H1 (cell line): ENCODE measurements around the gene UROC1. TPM values are rescaled to one million over a fixed set of nuclear protein-coding genes. Genes with fewer than 3 reads are reported as not detected.

Experiments
- CTCF ChIA-PET: fragments of 300-600 bp; sonication (Branson Sonifier 250); formaldehyde crosslinking; loops from one replicate; lab custom pipeline; 2021; ENCODE audit not compliant: partially characterized antibody; lab: Charles Lee
- POLR2A ChIA-PET: fragments of 300-600 bp; sonication (Branson Sonifier 250); formaldehyde crosslinking; loops from one replicate; lab custom pipeline; 2021; ENCODE audit warnings: inconsistent platforms; ENCODE audit not compliant: partially characterized antibody; lab: Charles Lee
- DNase-seq, 2 experiments: peaks; one replicate each; pipeline versions ENCODE4 v3.0.0 to v3.0.0-alpha.2; 2010 to 2022; ENCODE audit warnings: low spot score in 2 of 2, low read depth in 1 of 2, mixed read lengths in 1 of 2
- FAIRE-seq: peaks from 2 replicates; lab custom pipeline; 2011; peaks lifted over from hg19 to GRCh38; lab: Jason Lieb, UNC
- H2AFZ ChIP-seq: 2 replicates; pipeline ENCODE4 v1.8.1; 2012; ENCODE audit warnings: low read length, inconsistent platforms
- H2AK5ac ChIP-seq: 2 replicates; pipeline ENCODE4 v1.6.1; 2013; ENCODE audit warnings: low read depth, low read length
- H2BK120ac ChIP-seq: replicated peaks from 2 replicates; pipeline ENCODE3; 2013; ENCODE audit warnings: low read depth, low read length, inconsistent platforms
- H2BK12ac ChIP-seq: 2 replicates; pipeline ENCODE4 v1.6.1; 2013; ENCODE audit warnings: low read depth, low read length
- H2BK15ac ChIP-seq: 2 replicates; pipeline ENCODE4 v1.6.1; 2013; ENCODE audit warnings: low read length
- H2BK20ac ChIP-seq: 2 replicates; pipeline ENCODE4 v1.6.1; 2013; ENCODE audit warnings: low read length
- H2BK5ac ChIP-seq: 2 replicates; pipeline ENCODE4 v1.6.1; 2013; ENCODE audit warnings: low read depth, low read length
- H3K14ac ChIP-seq: 2 replicates; pipeline ENCODE4 v1.6.1; 2013; ENCODE audit warnings: inconsistent platforms; ENCODE audit not compliant: insufficient read length
- H3K18ac ChIP-seq: 2 replicates; pipeline ENCODE4 v1.6.1; 2013; ENCODE audit warnings: low read length; ENCODE audit errors: extremely low read depth
- H3K23ac ChIP-seq: 2 replicates; pipeline ENCODE4 v1.6.1; 2013; ENCODE audit warnings: inconsistent platforms; ENCODE audit not compliant: insufficient read length
- H3K23me2 ChIP-seq: 2 replicates; pipeline ENCODE4 v1.6.1; 2013; ENCODE audit warnings: low read depth, low read length
- H3K27ac ChIP-seq: 2 replicates; pipeline ENCODE4 v1.6.1; 2011; ENCODE audit warnings: low read depth, low read length, inconsistent platforms
- H3K27me3 ChIP-seq, 4 experiments: replicated peaks in 1 of 4; 1 replicate in 1 of 4; 2 replicates in 3 of 4; pipeline versions ENCODE4 v1.6.1 to v1.8.1; 2011 to 2013; ENCODE audit warnings: low read length in 3 of 4, mild to moderate bottlenecking in 3 of 4, inconsistent platforms in 2 of 4, mixed read lengths in 2 of 4, moderate library complexity in 1 of 4; ENCODE audit not compliant: control insufficient read depth in 3 of 4, insufficient read depth in 3 of 4; ENCODE audit errors: extremely low read depth in 1 of 4
- H3K36me3 ChIP-seq, 4 experiments: 2 replicates each; pipeline versions ENCODE4 v1.6.1 to v1.8.1; 2011 to 2013; ENCODE audit warnings: mild to moderate bottlenecking in 4 of 4, low read length in 3 of 4, moderate library complexity in 2 of 4, control low read depth in 1 of 4, inconsistent platforms in 1 of 4; ENCODE audit not compliant: insufficient read depth in 4 of 4, control insufficient read depth in 2 of 4
- H3K4ac ChIP-seq: replicated peaks from 2 replicates; pipeline ENCODE3; 2013; ENCODE audit warnings: low read length, low read depth, mixed read lengths, inconsistent platforms; ENCODE audit not compliant: insufficient read length
- H3K4me1 ChIP-seq, 4 experiments: replicated peaks in 1 of 4; 1 replicate in 1 of 4; 2 replicates in 3 of 4; pipeline versions ENCODE4 v1.6.1 to v1.8.1; 2011 to 2013; ENCODE audit warnings: low read length in 3 of 4, inconsistent platforms in 2 of 4, mixed read lengths in 1 of 4; ENCODE audit not compliant: insufficient read depth in 4 of 4, control insufficient read depth in 3 of 4
- H3K4me2 ChIP-seq, 2 experiments: 2 replicates each; pipeline versions ENCODE4 v1.6.1 to v1.8.1; 2011 to 2013; ENCODE audit warnings: low read depth in 2 of 2, low read length in 2 of 2, control low read depth in 1 of 2, inconsistent platforms in 1 of 2, mild to moderate bottlenecking in 1 of 2; ENCODE audit not compliant: insufficient read depth in 1 of 2
- H3K4me3 ChIP-seq, 4 experiments: fragments of 200-600, 300-600 bp in 1 of 4; sonication (generic), shearing (Covaris generic), sonication (Bioruptor Twin) in 1 of 4; 2 replicates each; pipeline versions ENCODE4 v1.5.1 to v1.8.1; 2011 to 2016; ENCODE audit warnings: low read length in 4 of 4, low read depth in 3 of 4, control low read depth in 2 of 4, inconsistent platforms in 2 of 4, mild to moderate bottlenecking in 2 of 4, mixed read lengths in 1 of 4, moderate library complexity in 1 of 4; ENCODE audit not compliant: insufficient read depth in 2 of 4; ENCODE audit errors: extremely low read depth in 1 of 4
- H3K56ac ChIP-seq: replicated peaks from 2 replicates; pipeline ENCODE3; 2013; ENCODE audit warnings: low read depth, mild to moderate bottlenecking, mixed read lengths, low read length, inconsistent platforms; ENCODE audit not compliant: insufficient read length
- H3K79me1 ChIP-seq: 2 replicates; pipeline ENCODE4 v1.6.1; 2013; ENCODE audit warnings: low read depth, low read length, control low read depth
- H3K79me2 ChIP-seq, 2 experiments: 2 replicates each; pipeline versions ENCODE4 v1.6.1 to v1.8.1; 2012 to 2013; ENCODE audit warnings: low read length in 2 of 2, mild to moderate bottlenecking in 2 of 2, inconsistent platforms in 1 of 2; ENCODE audit not compliant: insufficient read depth in 2 of 2, control insufficient read depth in 1 of 2
- H3K9ac ChIP-seq, 4 experiments: replicated peaks in 1 of 4; 1 replicate in 1 of 4; 2 replicates in 3 of 4; pipeline versions ENCODE4 v1.6.1 to v1.8.1; 2011 to 2013; ENCODE audit warnings: low read depth in 3 of 4, low read length in 3 of 4, control low read depth in 2 of 4, mild to moderate bottlenecking in 2 of 4, moderate library complexity in 2 of 4, inconsistent platforms in 1 of 4; ENCODE audit errors: extremely low read depth in 1 of 4
- H3K9me3 ChIP-seq, 2 experiments: 2 replicates each; pipeline versions ENCODE4 v1.6.1 to v1.8.1; 2012 to 2013; ENCODE audit warnings: mild to moderate bottlenecking in 2 of 2, moderate library complexity in 2 of 2, control low read depth in 1 of 2, inconsistent platforms in 1 of 2, low read depth in 1 of 2, low read length in 1 of 2, mixed read lengths in 1 of 2; ENCODE audit not compliant: insufficient read depth in 2 of 2
- H4K20me1 ChIP-seq, 2 experiments: replicated peaks in 1 of 2; 2 replicates each; pipeline versions ENCODE3 to v1.8.1; 2011 to 2013; ENCODE audit warnings: inconsistent platforms in 2 of 2, low read length in 2 of 2, mild to moderate bottlenecking in 1 of 2; ENCODE audit not compliant: insufficient read depth in 2 of 2, control insufficient read depth in 1 of 2
- H4K5ac ChIP-seq: 2 replicates; pipeline ENCODE4 v1.6.1; 2013; ENCODE audit warnings: low read length, low read depth, mixed read lengths, inconsistent platforms; ENCODE audit not compliant: insufficient read length
- H4K8ac ChIP-seq: 2 replicates; pipeline ENCODE4 v1.8.0; 2013; ENCODE audit warnings: mild to moderate bottlenecking, moderate library complexity, low read length, inconsistent platforms; ENCODE audit not compliant: insufficient read depth; ENCODE audit errors: extremely low read depth
- H4K91ac ChIP-seq: replicated peaks from 2 replicates; pipeline ENCODE3; 2013; ENCODE audit warnings: low read length, mixed read lengths, inconsistent platforms; ENCODE audit not compliant: insufficient read length
- WGBS, 2 experiments: shearing (Covaris generic) in 1 of 2; methylation state at CpG; one replicate each; pipeline versions ENCODE4 v1.1.6 to v1.1.7; 2013 to 2015; ENCODE audit warnings: low lambda C conversion rate in 2 of 2, mixed read lengths in 2 of 2, inconsistent platforms in 1 of 2, low coverage in 1 of 2, missing lambda C conversion rate in 1 of 2; ENCODE audit not compliant: insufficient replicate concordance in 2 of 2, insufficient coverage in 1 of 2, insufficient read length in 1 of 2; ENCODE audit errors: extremely low coverage in 1 of 2, missing lambda C conversion rate in 1 of 2; 5-methylcytosine and 5-hydroxymethylcytosine counted together
- polyA plus RNA-seq, 7 experiments: library from polyadenylated mRNA; depleted of rRNA in 3 of 7; stranded (reverse) in 5 of 7; unstranded in 2 of 7; fragments of >200 nt in 5 of 7; fragments of 200-250 nt in 2 of 7; gene quantifications; 1 replicate in 5 of 7; 2 replicates in 1 of 7; 4 replicates in 1 of 7; pipeline versions ENCODE4 v1.2.1 to v1.2.3, GENCODE V29; 2011 to 2013; ENCODE audit warnings: missing spikeins in 2 of 7, mixed read lengths in 2 of 7
- total RNA-seq: library from RNA; stranded (reverse); fragmentation: NEBNext Ultra II Directional; extraction: Animal tissue kit (Norgen Biotek cat#: 25700); gene quantifications from 2 replicates; pipeline ENCODE4 v1.2.1, GENCODE V29; 2021
- TF ChIP-seq, protein P1 (sequence below), 3 experiments: IDR thresholded peaks; 1 replicate in 2 of 3; 2 replicates in 1 of 3; pipeline versions ENCODE4 v1.5.1 to v1.6.1; 2011; ENCODE audit warnings: low read length in 3 of 3, mild to moderate bottlenecking in 3 of 3, inconsistent platforms in 2 of 3, low read depth in 1 of 3, moderate library complexity in 1 of 3; ENCODE audit not compliant: insufficient read depth in 1 of 3; ENCODE audit errors: control extremely low read depth in 1 of 3

Gene UROC1
- total and polyA plus RNA-seq, 2 of the 8 experiments (the other 6 are each of a cell fraction or from before 2014, with no cell fraction given) = 0.03 TPM; not detected in 1

DNA sequence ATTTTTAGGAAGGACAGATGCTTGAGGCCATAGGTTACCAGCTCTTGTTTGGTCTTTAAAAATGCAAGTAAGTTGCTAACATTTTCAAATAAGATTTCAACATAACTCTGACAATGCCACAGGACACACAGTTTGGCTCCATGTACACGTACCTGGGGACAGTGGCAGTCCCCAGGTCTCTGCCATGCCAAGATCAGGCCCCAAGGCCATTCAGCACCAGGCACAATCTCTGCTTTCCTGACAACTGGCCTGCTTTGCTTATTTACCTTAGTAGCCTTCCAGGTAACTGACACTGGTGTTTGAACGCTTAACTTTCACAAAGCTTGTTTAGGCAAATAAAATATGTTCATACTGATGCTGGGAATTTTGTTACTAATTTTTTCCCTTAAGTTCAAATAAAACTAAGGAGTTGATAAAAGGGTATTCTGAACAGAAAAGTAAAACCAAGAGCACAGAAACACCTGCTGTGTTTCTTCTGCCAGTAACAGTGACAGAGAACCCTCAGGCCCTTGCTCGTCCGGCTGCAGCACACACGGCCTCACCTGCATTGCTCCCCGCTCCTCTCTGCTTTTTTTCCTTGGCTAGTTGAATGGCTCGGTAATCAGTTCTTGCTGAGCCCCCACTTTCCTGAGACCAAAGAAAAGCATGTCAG is 58.3 kb downstream of the UROC1 start:
- FAIRE-seq = no peak
- H2BK20ac ChIP-seq = no peak overlapping the region
- H3K14ac ChIP-seq = no peak overlapping the region
- no peak overlapping the region for H3K23ac ChIP-seq
- CTCF ChIA-PET = interaction anchor here (1.1 kb wide), 1 partner anchor 18 kb away, joined by 3 read pairs; no protein-coding TSS in a partner anchor
- no peak overlapping the region for H4K91ac ChIP-seq
- no peak overlapping the region for H2AFZ ChIP-seq
- peaks cover 12 to 68% (median 34%) of the 10 kb centered on the region in 4 experiments; a peak in 6 of 8 replicates for H3K36me3 ChIP-seq
- H2BK5ac ChIP-seq = no peak overlapping the region
- no peak overlapping the region for H2BK15ac ChIP-seq
- no peak overlapping the region for H2BK120ac ChIP-seq
- no peak overlapping the region for H3K27ac ChIP-seq
- H3K9me3 ChIP-seq = no peaks in the 10 kb centered on the region
- no peak for DNase-seq
- H3K4me1 ChIP-seq = no peaks in the 10 kb centered on the region
- H3K4ac ChIP-seq = no peak overlapping the region
- H3K23me2 ChIP-seq = no peaks in the 10 kb centered on the region
- H4K8ac ChIP-seq = no peak overlapping the region
- POLR2A ChIA-PET = interaction anchor here (0.9 to 1.0 kb wide), 2 partner anchors 8 to 9 kb away, joined by 3 to 4 read pairs; no protein-coding TSS in a partner anchor
- no peak overlapping the region for H3K56ac ChIP-seq
- no peaks in the 10 kb centered on the region; a peak in 2 of 4 replicates for H3K79me2 ChIP-seq
- no peak overlapping the region for H2BK12ac ChIP-seq
- no peak overlapping the region for H3K18ac ChIP-seq
- H3K79me1 ChIP-seq = peaks cover 6% of the 10 kb centered on the region; the same call in 1 of the 2 replicates
- no peak overlapping the region for H3K9ac ChIP-seq
- no peaks in the 10 kb centered on the region for H3K27me3 ChIP-seq
- peaks cover 0 to 12% of the 10 kb centered on the region in 2 experiments for H4K20me1 ChIP-seq
- WGBS, 2 experiments = 87% methylated on average over 7 of the region's 7 CpGs; no CpG with 5 or more reads in 1 of the 2 experiments
- no peak overlapping the region for H2AK5ac ChIP-seq
- no peak overlapping the region for H3K4me3 ChIP-seq
- no peak overlapping the region for H3K4me2 ChIP-seq
- TF ChIP-seq, protein P1, sequence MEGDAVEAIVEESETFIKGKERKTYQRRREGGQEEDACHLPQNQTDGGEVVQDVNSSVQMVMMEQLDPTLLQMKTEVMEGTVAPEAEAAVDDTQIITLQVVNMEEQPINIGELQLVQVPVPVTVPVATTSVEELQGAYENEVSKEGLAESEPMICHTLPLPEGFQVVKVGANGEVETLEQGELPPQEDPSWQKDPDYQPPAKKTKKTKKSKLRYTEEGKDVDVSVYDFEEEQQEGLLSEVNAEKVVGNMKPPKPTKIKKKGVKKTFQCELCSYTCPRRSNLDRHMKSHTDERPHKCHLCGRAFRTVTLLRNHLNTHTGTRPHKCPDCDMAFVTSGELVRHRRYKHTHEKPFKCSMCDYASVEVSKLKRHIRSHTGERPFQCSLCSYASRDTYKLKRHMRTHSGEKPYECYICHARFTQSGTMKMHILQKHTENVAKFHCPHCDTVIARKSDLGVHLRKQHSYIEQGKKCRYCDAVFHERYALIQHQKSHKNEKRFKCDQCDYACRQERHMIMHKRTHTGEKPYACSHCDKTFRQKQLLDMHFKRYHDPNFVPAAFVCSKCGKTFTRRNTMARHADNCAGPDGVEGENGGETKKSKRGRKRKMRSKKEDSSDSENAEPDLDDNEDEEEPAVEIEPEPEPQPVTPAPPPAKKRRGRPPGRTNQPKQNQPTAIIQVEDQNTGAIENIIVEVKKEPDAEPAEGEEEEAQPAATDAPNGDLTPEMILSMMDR (IDR thresholded peaks at IDR 0.05; ENCODE audit: control extremely low read depth in 1 of 3, insufficient read depth in 1 of 3, low read depth in 1 of 3, low read length in 3 of 3) = no peak
- no peak overlapping the region for H4K5ac ChIP-seq
